NCI-H460 (cell line): ENCODE data around the gene PIP4P1. TPM values are rescaled to one million over a fixed set of nuclear protein-coding genes. Genes with fewer than 3 reads are reported as not detected.
"Not testable (repeated sequence)": the region's sequence is repeated elsewhere in the genome, so short reads cannot be mapped to it uniquely, and the experiment has no call there.

Experiments used
- DNase-seq: peaks from one replicate; pipeline ENCODE4 v3.0.0-alpha.2; 2016; ENCODE audit warnings: low read depth; ENCODE audit errors: extremely low read depth
- polyA plus RNA-seq: library from polyadenylated mRNA; depleted of rRNA; stranded (reverse); fragments of >200 nt; gene quantifications from 2 replicates; pipeline ENCODE4 v1.2.3, GENCODE V29; 2014; cell fraction: nucleus; rRNA removed
- total RNA-seq: library from RNA; depleted of rRNA; stranded (reverse); fragments of >200 nt; shearing (Covaris generic); gene quantifications from 2 replicates; pipeline ENCODE4 v1.2.3, GENCODE V29; 2014; rRNA removed

The PIP4P1 gene
- 17.3 and 20.6 TPM in 2 replicates for total RNA-seq
- 43.8 and 46.6 TPM in 2 replicates for polyA plus RNA-seq

- peak; percentile 100 for DNase-seq
These were observed at the start of gene PIP4P1 for GRCh38 chr14:20461225-20462141. Gene PIP4P1 (minus strand): TSS chr14:20461434. CDS start chr14:20461325, 109 bp downstream.

- no peak for DNase-seq
These were observed 47.1 kb upstream of the PIP4P1 start for GRCh38 chr14:20508367-20508766.

GRCh38 chr14:20507537-20507936 lies 46.3 kb upstream of the PIP4P1 start:
- DNase-seq: not testable (repeated sequence)

GRCh38 chr14:20506752-20507151 lies 45.5 kb upstream of the PIP4P1 start:
- DNase-seq: not testable (repeated sequence)

- not testable (repeated sequence) for DNase-seq
These were observed 45.0 kb upstream of the PIP4P1 start for GRCh38 chr14:20506276-20506675.

GRCh38 chr14:20503898-20504297 lies 42.7 kb upstream of the PIP4P1 start:
- no peak for DNase-seq

- DNase-seq: peak; percentile 15
These were observed 40.1 kb upstream of the PIP4P1 start for GRCh38 chr14:20501346-20501745.

- DNase-seq: no peak
These were observed 38.6 kb upstream of the PIP4P1 start for GRCh38 chr14:20499881-20500280.

- DNase-seq: no peak
These were observed 37.9 kb upstream of the PIP4P1 start for GRCh38 chr14:20499108-20499507.

- DNase-seq: no peak
These were observed 37.4 kb upstream of the PIP4P1 start for GRCh38 chr14:20498622-20499021.

- DNase-seq: no peak
These were observed 33.9 kb upstream of the PIP4P1 start for GRCh38 chr14:20494935-20495766.

GRCh38 chr14:20493634-20494033 lies 32.4 kb upstream of the PIP4P1 start:
- DNase-seq: no peak

GRCh38 chr14:20492486-20492885 lies 31.3 kb upstream of the PIP4P1 start:
- DNase-seq: no peak

- no peak for DNase-seq
These were observed 29.3 kb upstream of the PIP4P1 start for GRCh38 chr14:20490563-20490962.

- DNase-seq: no peak
These were observed 28.1 kb upstream of the PIP4P1 start for GRCh38 chr14:20489093-20489994.

GRCh38 chr14:20487396-20487725 lies 26.1 kb upstream of the PIP4P1 start:
- DNase-seq: no peak

GRCh38 chr14:20486684-20487395 lies 25.6 kb upstream of the PIP4P1 start:
- DNase-seq: no peak

GRCh38 chr14:20485900-20486299 lies 24.7 kb upstream of the PIP4P1 start:
- no peak for DNase-seq

- DNase-seq: no peak
These were observed 21.1 kb upstream of the PIP4P1 start for GRCh38 chr14:20482382-20482781.

- no peak for DNase-seq
These were observed 17.7 kb upstream of the PIP4P1 start for GRCh38 chr14:20478894-20479293.
